PFSK-1 (cell line): ENCODE measurements around the gene RPA3.

ENCODE experiments used
- POLR2AphosphoS5 ChIP-seq: IDR thresholded peaks from 2 replicates; pipeline ENCODE4 v1.6.1; 2012; ENCODE audit warnings: low read depth, mild to moderate bottlenecking, control low read depth, low read length, moderate library complexity
- TAF1 ChIP-seq: IDR thresholded peaks from 2 replicates; pipeline ENCODE4 v1.6.1; 2012; ENCODE audit warnings: low read length, control low read depth, borderline replicate concordance; ENCODE audit not compliant: insufficient read depth

DNA sequence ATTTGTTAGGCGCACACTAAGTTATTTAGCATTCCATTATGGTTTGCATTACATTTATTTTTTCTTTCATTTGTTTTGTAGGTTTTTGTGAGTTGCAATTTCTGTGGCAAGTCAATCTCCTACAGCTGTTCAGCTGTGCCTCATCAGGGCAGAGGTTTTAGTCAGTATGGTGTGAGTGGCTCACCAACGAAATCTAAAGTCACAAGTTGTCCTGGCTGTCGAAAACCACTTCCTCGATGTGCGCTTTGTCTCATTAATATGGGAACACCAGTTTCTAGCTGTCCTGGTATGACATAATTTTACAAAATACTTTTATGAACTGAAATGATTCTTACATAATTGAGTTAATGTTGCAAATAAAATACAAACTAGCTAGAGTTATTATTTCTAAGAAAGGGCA, 122.2 kb downstream of the RPA3 start:
- TF ChIP-seq POLR2AphosphoS5 = no peak
- no peak for TF ChIP-seq TAF1
